AG04450 (cell line): ENCODE data around the gene CBL. TPM values are rescaled to one million over a fixed set of nuclear protein-coding genes. Genes with fewer than 3 reads are reported as not detected.

Experiments used
- CTCF ChIA-PET: fragments of 300-600, 350-600 bp; formaldehyde crosslinking; extraction: SDS; loops from one replicate; lab custom pipeline; 2022; ENCODE audit warnings: antibody characterized with exemption, inconsistent platforms; lab: Charles Lee
- POLR2A ChIA-PET: fragments of 350-600 bp; formaldehyde crosslinking; extraction: SDS; loops from one replicate; lab custom pipeline; 2021; ENCODE audit warnings: antibody characterized with exemption, inconsistent platforms; lab: Yijun Ruan, JAX
- DNase-seq: peaks from one replicate; pipeline ENCODE4 v3.0.0-alpha.2; 2011; ENCODE audit warnings: low read depth, low spot score
- H3K27ac ChIP-seq: one replicate; pipeline ENCODE4 v1.5.1; 2012; ENCODE audit warnings: low read depth, low read length, control low read depth
- H3K27me3 ChIP-seq: one replicate; pipeline ENCODE4 v1.6.0; 2012; ENCODE audit warnings: low read length; ENCODE audit not compliant: control insufficient read depth, insufficient read depth
- H3K4me3 ChIP-seq: 2 replicates; pipeline ENCODE4 v1.5.1; 2011; ENCODE audit warnings: mild to moderate bottlenecking, low read depth, low read length, control low read depth
- H3K9me3 ChIP-seq: 2 replicates; pipeline ENCODE4 v1.5.1; 2012; ENCODE audit warnings: low read length; ENCODE audit not compliant: control insufficient read depth, insufficient read depth
- polyA plus RNA-seq: library from polyadenylated mRNA; depleted of rRNA; stranded (reverse); fragments of >200 nt; gene quantifications from 2 replicates; pipeline ENCODE4 v1.2.3, GENCODE V29; 2011
- TF ChIP-seq, protein P1 (sequence below): IDR thresholded peaks from 2 replicates; pipeline ENCODE4 v1.5.1; 2011; ENCODE audit warnings: low read depth, low read length, control low read depth, inconsistent platforms

Gene CBL
- polyA plus RNA-seq, 1 experiment: 24.3 TPM

GRCh38 chr11:119192111-119192510 lies 14.0 kb upstream of the CBL start:
- Histone ChIP-seq H3K9me3 (no peaks in the 10 kb centered on the region), H3K4me3 (no peak overlapping the region), H3K27me3 (peaks cover 14% of the 10 kb centered on the region), H3K27ac (no peak overlapping the region)
- no peak for DNase-seq
- CTCF ChIA-PET: interaction anchor here (1.1 to 6.5 kb wide), 4 partner anchors 9 to 131 kb away, joined by 3 to 64 read pairs (median 5); partner anchors contain the start of gene CBL
- POLR2A ChIA-PET: interaction anchor here (0.6 kb wide), 1 partner anchor 146 kb away, joined by 8 read pairs; no protein-coding TSS in a partner anchor
- TF ChIP-seq, protein P1, sequence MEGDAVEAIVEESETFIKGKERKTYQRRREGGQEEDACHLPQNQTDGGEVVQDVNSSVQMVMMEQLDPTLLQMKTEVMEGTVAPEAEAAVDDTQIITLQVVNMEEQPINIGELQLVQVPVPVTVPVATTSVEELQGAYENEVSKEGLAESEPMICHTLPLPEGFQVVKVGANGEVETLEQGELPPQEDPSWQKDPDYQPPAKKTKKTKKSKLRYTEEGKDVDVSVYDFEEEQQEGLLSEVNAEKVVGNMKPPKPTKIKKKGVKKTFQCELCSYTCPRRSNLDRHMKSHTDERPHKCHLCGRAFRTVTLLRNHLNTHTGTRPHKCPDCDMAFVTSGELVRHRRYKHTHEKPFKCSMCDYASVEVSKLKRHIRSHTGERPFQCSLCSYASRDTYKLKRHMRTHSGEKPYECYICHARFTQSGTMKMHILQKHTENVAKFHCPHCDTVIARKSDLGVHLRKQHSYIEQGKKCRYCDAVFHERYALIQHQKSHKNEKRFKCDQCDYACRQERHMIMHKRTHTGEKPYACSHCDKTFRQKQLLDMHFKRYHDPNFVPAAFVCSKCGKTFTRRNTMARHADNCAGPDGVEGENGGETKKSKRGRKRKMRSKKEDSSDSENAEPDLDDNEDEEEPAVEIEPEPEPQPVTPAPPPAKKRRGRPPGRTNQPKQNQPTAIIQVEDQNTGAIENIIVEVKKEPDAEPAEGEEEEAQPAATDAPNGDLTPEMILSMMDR: no peak

DNA sequence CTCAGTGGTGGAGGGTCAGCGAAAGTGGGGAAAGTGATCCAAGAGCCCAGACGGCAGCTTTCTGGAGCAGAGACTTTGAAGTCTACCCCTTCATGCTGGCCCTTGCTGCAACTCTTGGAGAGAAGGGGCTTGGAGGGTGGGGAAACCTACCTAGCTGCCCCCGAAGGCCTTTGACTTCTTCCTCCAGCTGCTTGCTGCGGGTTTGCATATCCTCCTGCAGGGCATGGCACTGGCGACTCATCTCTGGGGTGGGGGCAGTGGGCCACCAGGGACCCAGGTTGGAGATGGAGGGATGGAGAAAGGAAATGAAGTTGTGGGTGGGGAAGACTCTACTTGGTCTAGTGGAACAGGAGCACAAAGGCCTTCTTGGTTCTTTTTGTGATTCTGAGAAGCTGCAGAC lies 13.1 kb upstream of the CBL start:
- CTCF ChIA-PET: interaction anchor here (0.6 to 6.5 kb wide), 3 partner anchors 12 to 130 kb away, joined by 3 to 64 read pairs (median 3); partner anchors contain the start of gene CBL
- Histone ChIP-seq H3K4me3 (no peak overlapping the region), H3K27ac (no peak overlapping the region), H3K9me3 (no peaks in the 10 kb centered on the region), H3K27me3 (peaks cover 10% of the 10 kb centered on the region)
- no peak for DNase-seq
- TF ChIP-seq, protein P1: no peak
- POLR2A ChIA-PET: no interaction called here

GRCh38 chr11:119193626-119194025 lies 12.5 kb upstream of the CBL start:
- CTCF ChIA-PET: interaction anchor here (0.6 to 6.5 kb wide), 2 partner anchors 12 to 99 kb away, joined by 3 to 64 read pairs; partner anchors contain the start of gene CBL
- TF ChIP-seq, protein P1: no peak
- no peak overlapping the region for H3K4me3 ChIP-seq
- no peak overlapping the region for H3K27ac ChIP-seq
- H3K9me3 ChIP-seq: no peaks in the 10 kb centered on the region
- H3K27me3 ChIP-seq: peaks cover 10% of the 10 kb centered on the region
- DNase-seq: no peak
- POLR2A ChIA-PET: no interaction called here

- Histone ChIP-seq H3K27ac (no peak overlapping the region), H3K9me3 (no peaks in the 10 kb centered on the region), H3K4me3 (no peak overlapping the region), H3K27me3 (peaks cover 4% of the 10 kb centered on the region)
- TF ChIP-seq, protein P1: no peak
- CTCF ChIA-PET: interaction anchor here (0.8 to 6.5 kb wide), 4 partner anchors 10 to 161 kb away, joined by 3 to 64 read pairs (median 11); partner anchors contain the start of genes CBL, DPAGT1 and NLRX1
- POLR2A ChIA-PET: no interaction called here
- DNase-seq: no peak
Measured at GRCh38 chr11:119194811-119195440, 11.2 kb upstream of the CBL start.

DNA sequence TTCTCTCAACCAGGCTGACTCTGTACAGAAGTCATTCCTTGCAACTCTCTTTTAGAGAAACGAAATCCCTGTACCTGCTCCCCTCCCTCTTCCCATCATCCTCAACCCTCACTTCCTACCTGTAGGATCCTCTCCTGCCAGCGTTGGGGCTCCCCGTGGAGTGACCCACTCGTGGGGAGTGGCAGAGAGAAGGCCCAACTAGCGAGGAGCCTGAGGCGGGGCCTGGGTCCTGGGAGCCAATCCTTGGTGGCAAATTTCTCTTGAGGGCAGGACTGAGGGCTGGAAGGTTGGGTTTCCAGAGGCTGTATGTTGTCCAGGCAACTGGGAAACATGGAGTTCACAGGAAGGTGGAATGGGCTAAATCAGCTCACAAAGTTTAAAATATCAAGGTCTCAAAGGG lies 10.5 kb upstream of the CBL start:
- Histone ChIP-seq H3K27me3 (peaks cover 1% of the 10 kb centered on the region), H3K4me3 (no peak overlapping the region), H3K27ac (no peak overlapping the region), H3K9me3 (no peaks in the 10 kb centered on the region)
- DNase-seq: peak; percentile 7
- ChIA-PET CTCF (interaction anchor here (0.8 to 6.5 kb wide), 17 partner anchors 10 to 1885 kb away, joined by 3 to 64 read pairs (median 8); partner anchors contain the start of genes C2CD2L, CBL, DPAGT1 and NLRX1), POLR2A (interaction anchor here (1.1 to 1.3 kb wide), 2 partner anchors 10 to 101 kb away, joined by 3 to 4 read pairs; partner anchors contain the start of gene CBL)
- TF ChIP-seq, protein P1: no peak
